GM10266 (cell line): ENCODE measurements around the gene KRT81.
"Not testable (repeated sequence)": the region's sequence is repeated elsewhere in the genome, so short reads cannot be mapped to it uniquely, and the experiment has no call there.

Experiments
- DNase-seq: peaks from one replicate; pipeline ENCODE4 v3.0.0; 2012; ENCODE audit errors: extremely low spot score
- TF ChIP-seq, protein P1 (sequence below): IDR thresholded peaks from 2 replicates; pipeline ENCODE4 v1.5.1; 2012; ENCODE audit warnings: mild to moderate bottlenecking, low read depth; ENCODE audit not compliant: control insufficient read depth, insufficient read depth; ENCODE audit errors: missing control alignments

KRT81 gene

DNA sequence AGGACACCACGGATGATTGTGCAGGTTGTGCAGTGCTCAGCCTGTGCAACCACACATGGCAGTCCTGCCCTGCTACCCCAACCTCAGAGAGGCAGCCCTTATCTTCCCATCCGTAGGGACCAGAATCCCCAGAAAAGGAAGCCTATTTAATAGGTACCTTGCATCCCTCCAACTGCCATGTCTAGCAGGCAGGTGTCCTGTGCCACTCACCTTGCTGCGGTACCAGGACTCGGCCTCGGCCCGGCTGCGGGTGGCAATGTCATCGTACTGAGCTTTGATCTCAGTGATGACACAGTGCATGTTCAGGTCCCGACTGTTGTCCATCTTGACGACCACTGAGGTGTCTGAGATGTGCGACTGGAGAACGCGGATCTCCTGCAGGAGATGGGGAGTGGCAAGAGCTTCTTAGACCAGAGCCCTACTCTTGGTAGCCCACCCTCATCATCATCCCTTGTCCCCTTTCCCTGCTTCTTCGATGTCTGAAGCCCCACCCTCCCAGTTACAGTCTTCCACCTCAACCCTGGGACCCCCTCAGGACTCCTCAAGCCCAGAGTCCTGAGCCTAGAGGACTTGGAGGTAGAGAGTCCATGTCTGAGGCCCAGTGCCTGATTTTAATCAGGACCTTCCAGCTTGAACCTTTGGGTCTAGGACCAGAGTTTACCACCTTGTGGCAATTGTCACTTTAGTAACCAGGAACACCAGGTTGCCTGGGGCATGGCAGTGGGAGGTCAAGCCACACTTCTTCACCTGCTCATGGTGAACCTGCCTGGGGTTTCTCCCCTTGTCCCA, 37.7 kb downstream of the KRT81 start:
- no peak for DNase-seq

DNA sequence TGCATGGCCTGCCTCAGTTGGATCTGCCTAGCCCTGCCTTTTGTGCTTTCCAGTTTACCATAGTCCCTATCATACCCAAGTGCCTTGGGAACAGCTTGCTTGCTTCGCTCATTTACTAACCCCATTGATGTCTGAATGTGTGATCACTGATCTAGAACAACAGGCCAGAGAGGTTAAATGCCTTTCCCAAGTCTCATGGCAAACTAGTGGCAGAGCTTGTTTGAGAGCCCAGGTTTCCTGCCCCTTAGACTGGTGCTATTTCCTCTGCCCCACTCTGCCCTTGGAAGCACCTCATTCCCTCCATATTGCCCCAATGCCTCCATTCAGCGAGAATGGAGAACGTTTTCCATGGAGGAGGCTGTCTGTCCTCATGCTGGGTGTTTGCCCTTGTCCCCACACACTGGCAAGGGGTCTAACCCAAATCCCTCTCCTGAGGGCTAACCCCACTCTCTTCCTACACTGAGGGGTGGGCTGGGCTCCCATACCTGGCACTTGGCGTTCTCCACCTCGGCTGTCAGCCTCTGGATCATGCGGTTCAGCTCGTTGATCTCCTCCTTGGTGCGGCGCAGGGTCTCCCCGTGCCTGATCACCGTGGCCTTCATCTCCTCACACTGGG, 38.5 kb downstream of the KRT81 start:
- no peak for DNase-seq
- TF ChIP-seq, protein P1, sequence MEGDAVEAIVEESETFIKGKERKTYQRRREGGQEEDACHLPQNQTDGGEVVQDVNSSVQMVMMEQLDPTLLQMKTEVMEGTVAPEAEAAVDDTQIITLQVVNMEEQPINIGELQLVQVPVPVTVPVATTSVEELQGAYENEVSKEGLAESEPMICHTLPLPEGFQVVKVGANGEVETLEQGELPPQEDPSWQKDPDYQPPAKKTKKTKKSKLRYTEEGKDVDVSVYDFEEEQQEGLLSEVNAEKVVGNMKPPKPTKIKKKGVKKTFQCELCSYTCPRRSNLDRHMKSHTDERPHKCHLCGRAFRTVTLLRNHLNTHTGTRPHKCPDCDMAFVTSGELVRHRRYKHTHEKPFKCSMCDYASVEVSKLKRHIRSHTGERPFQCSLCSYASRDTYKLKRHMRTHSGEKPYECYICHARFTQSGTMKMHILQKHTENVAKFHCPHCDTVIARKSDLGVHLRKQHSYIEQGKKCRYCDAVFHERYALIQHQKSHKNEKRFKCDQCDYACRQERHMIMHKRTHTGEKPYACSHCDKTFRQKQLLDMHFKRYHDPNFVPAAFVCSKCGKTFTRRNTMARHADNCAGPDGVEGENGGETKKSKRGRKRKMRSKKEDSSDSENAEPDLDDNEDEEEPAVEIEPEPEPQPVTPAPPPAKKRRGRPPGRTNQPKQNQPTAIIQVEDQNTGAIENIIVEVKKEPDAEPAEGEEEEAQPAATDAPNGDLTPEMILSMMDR = no peak

More for the DNA sequence above, 37.7 kb downstream of the KRT81 start:
- TF ChIP-seq, protein P1 = no peak

DNA sequence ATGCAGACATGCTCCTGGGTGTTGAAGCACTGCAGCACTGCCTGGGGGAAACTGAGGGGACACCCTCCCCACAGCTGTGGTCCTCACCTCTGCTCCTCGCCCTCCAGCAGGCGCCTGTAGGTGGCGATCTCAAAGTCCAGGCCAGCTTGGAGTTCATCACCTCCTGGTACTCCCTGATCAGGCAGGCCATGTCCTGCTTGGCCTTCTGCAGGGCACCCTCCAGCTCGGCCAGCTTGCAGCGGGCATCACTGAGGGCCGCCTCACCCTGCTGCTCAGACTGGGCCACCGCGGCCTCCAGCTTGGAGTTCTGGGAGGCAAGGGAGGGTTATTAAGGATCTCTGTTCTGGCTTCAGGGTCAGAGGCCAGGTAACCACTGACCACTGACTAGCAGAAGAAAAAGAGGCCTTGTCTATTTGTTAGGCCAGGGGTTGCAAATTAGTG, 39.1 kb downstream of the KRT81 start:
- not testable (repeated sequence) for DNase-seq

DNA sequence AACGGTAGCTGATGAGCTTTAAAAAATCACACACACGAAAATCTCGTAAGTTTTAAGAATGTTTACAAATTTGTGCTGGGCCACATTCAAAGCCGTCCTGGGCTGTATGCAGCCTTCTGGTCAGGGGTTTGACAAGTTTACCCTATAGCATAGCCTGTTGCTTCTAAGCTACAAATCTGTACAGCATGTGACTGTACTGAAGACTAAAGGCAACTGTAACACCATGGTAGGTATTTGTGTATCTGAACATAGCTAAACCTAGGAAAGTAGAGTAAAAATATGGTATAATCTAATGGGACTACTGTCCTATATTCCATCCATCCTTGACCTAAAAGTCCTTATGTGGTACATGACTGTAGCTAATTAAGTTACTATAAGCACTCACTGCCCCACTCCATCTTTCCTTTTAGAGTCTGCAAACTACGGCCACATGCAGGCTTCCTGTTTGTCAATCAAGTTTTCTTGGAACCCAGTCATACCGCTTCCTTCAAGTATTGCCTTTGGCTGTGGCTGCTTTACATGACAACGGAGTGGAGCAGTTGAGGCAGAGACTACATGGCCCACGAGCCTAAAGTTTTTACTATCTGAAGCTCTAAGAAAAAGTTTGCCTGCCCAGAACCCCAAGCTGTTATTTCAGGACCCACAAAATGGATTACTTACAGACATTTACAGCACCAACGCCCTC, 39.8 kb downstream of the KRT81 start:
- TF ChIP-seq, protein P1 = no peak
- no peak for DNase-seq

More for the DNA sequence above, 39.1 kb downstream of the KRT81 start:
- TF ChIP-seq, protein P1 = peak; percentile 22

DNA sequence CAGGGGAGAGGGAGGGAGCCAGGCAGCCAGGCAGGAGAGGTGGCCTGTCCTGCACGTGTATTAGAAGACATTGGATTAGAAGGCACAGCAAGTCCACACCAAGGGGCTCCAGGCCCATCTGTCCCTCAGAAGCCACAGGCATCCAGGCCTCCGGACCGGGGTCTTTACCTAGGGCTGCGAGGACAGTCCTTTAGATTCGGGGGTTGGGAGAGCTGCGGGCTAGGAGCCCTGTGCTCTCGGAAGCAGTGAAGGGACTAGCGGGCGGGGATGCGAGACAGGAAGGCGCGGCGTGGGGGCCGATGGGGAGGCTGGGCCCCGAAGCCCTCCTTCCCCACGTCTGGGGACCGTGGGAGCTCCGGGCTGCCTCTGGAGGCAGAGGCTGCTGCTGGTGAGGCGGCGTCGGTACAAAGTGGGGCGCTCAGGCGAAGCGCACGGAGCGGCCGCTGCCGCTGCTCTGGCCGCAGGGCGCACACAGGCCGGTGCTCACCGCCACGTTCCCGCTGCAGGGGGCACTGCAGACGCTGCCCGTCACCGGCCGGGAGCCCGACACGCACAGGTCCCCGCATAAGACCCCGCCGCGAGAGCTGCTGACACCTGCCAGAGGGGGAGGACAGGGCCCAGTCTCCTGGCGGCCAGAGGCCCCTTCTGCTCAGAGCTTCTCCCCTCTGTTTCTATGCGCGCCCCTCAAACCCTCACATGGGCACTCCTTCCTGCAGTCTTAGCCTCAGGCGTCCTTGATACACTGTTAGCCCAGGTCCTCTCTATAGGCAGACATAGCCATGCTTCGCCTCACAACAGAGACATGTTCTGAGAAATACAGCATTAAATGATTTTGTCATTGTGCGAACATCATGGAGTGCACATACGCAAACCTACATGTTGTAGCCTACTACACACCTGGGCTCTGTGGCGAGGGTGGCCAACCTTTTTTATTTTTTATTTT, 41.0 kb downstream of the KRT81 start:
- DNase-seq = no peak
- TF ChIP-seq, protein P1 = no peak

DNA sequence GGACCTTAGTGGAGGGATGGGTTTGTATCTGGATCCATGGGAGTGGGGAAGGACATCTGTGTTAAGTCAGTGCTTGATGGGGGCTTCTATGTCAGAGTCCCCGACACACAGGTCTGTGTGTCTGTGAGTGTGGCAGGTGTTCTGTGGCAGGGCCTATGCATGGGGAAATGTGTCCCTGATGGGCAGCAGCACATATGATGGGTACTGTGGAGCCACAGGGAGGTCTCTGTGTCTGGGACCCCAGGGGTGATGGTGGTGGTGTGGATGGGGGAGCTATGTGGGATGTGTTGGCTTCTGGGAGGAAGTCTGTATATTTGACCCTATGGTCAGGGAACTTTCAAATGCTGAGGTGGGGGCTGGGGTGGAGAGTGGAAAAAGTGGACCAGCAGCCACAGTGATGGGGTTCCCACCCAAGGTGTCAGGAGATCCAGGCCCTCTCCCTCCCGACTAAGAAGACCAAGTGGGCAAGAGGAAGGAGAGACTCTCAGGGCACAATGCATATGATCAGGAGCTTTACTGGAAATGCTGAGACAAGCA, 41.8 kb downstream of the KRT81 start:
- TF ChIP-seq, protein P1 = no peak
- no peak for DNase-seq
